ENCODE results near the gene GIMAP1. TPM values are rescaled to one million over a fixed set of nuclear protein-coding genes. Genes with fewer than 3 reads are reported as not detected.

Gene GIMAP1
- polyA plus RNA-seq, 1 donor (not counting 4 experiments of a cell fraction or from before 2014, with no cell fraction given), result not detected

GRCh38 chr7:150732786-150733481, 16.5 kb downstream of the GIMAP1 start:
- no peak for TF ChIP-seq EZH2 (IDR thresholded peaks at IDR 0.05; ENCODE audit: low read length)
- TF ChIP-seq CTCF (optimal IDR thresholded peaks at IDR 0.05 in 1 of 3, IDR thresholded peaks at IDR 0.05 in 1 of 3, conservative IDR thresholded peaks at IDR 0.05 in 1 of 3; ENCODE audit: extremely low read depth in 1 of 3, insufficient read depth in 2 of 3, low read length in 3 of 3), result no peak
- Histone ChIP-seq H3K4me2 (ENCODE audit: control insufficient read depth, extremely low read depth, insufficient read depth, low read depth, low read length) (no peak overlapping the region), H4K20me1 (ENCODE audit: control insufficient read depth, extremely low read depth, insufficient read depth, low read length) (no peaks in the 10 kb centered on the region), H3K27me3 (ENCODE audit: control insufficient read depth, extremely low read depth, insufficient read depth, low read length) (no peaks in the 10 kb centered on the region), H3K9me1 (ENCODE audit: control insufficient read depth, extremely low read depth, insufficient read depth, low read length) (no peaks in the 10 kb centered on the region), H3K9ac (ENCODE audit: control insufficient read depth, extremely low read depth, insufficient read depth, low read length) (no peak overlapping the region), H3K4me3 (ENCODE audit: control insufficient read depth in 2 of 3, extremely low read depth in 1 of 3, insufficient read depth in 2 of 3, low read depth in 1 of 3, low read length in 3 of 3) (no peak overlapping the region), H2AFZ (ENCODE audit: control insufficient read depth, low read length) (no peak overlapping the region), H3K9me3 (ENCODE audit: control insufficient read depth, low read depth, low read length) (no peaks in the 10 kb centered on the region), H3K36me3 (ENCODE audit: control insufficient read depth in 2 of 2, extremely low read depth in 1 of 2, insufficient read depth in 2 of 2, low read length in 2 of 2) (no peaks in the 10 kb centered on the region), H3K4me1 (ENCODE audit: control insufficient read depth, extremely low read depth, insufficient read depth, low read length) (no peaks in the 10 kb centered on the region), H3K27ac (ENCODE audit: control insufficient read depth, insufficient read depth, low read length) (no peak overlapping the region), H3K79me2 (ENCODE audit: control insufficient read depth, insufficient read depth, low read length) (no peaks in the 10 kb centered on the region)
- dilution Hi-C loops (cut with MboI; ENCODE audit: extremely low pct_ligation_motif_present, low sequenced_read_pairs), result no loop called here
- no peak for FAIRE-seq
- no peak for DNase-seq (ENCODE audit: low read depth, low spot score)

DNA sequence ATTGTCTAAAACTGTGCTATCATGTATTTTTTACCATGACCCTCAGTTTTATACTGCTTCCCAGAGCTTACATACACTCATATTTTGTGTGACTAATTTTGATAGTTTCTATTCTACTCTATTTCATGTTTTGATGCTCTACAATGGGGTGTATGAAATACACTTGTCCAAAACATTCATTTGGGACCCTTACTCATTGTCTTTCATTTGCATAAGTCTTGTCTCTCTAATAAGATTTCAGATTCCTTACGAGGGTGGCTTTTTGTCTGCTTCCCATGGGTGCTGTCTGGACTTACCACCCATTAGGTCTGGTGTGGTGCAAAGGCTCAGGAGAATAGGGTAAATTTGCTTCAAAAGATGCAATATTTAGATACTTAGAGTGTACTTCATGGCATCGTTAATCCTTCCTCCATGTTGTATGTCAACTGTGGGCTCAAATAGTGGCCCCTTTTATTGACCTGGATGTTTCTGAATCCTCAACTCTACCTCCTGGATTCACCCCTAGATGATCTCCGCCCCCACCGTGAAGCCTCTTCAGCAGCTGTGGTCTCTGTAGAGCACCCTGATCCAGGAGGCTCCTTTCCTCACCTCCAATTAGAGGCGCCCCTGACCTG, 17.2 kb downstream of the GIMAP1 start:
- Histone ChIP-seq H3K9me3 (ENCODE audit: control insufficient read depth, low read depth, low read length) (no peaks in the 10 kb centered on the region), H3K9ac (ENCODE audit: control insufficient read depth, extremely low read depth, insufficient read depth, low read length) (no peak overlapping the region), H3K9me1 (ENCODE audit: control insufficient read depth, extremely low read depth, insufficient read depth, low read length) (no peaks in the 10 kb centered on the region), H3K4me3 (ENCODE audit: control insufficient read depth in 2 of 3, extremely low read depth in 1 of 3, insufficient read depth in 2 of 3, low read depth in 1 of 3, low read length in 3 of 3) (no peak overlapping the region), H3K4me1 (ENCODE audit: control insufficient read depth, extremely low read depth, insufficient read depth, low read length) (peaks cover 3% of the 10 kb centered on the region), H3K27ac (ENCODE audit: control insufficient read depth, insufficient read depth, low read length) (no peak overlapping the region), H3K4me2 (ENCODE audit: control insufficient read depth, extremely low read depth, insufficient read depth, low read depth, low read length) (no peak overlapping the region), H3K36me3 (ENCODE audit: control insufficient read depth in 2 of 2, extremely low read depth in 1 of 2, insufficient read depth in 2 of 2, low read length in 2 of 2) (no peaks in the 10 kb centered on the region), H3K79me2 (ENCODE audit: control insufficient read depth, insufficient read depth, low read length) (no peaks in the 10 kb centered on the region), H4K20me1 (ENCODE audit: control insufficient read depth, extremely low read depth, insufficient read depth, low read length) (no peaks in the 10 kb centered on the region), H3K27me3 (ENCODE audit: control insufficient read depth, extremely low read depth, insufficient read depth, low read length) (no peaks in the 10 kb centered on the region), H2AFZ (ENCODE audit: control insufficient read depth, low read length) (no peak overlapping the region)
- FAIRE-seq, result no peak
- dilution Hi-C loops (cut with MboI; ENCODE audit: extremely low pct_ligation_motif_present, low sequenced_read_pairs), result no loop called here
- TF ChIP-seq CTCF (optimal IDR thresholded peaks at IDR 0.05 in 1 of 3, IDR thresholded peaks at IDR 0.05 in 1 of 3, conservative IDR thresholded peaks at IDR 0.05 in 1 of 3; ENCODE audit: extremely low read depth in 1 of 3, insufficient read depth in 2 of 3, low read length in 3 of 3) (no peak), EZH2 (IDR thresholded peaks at IDR 0.05; ENCODE audit: low read length) (no peak)
- DNase-seq (ENCODE audit: low read depth, low spot score), result no peak

Measured in keratinocyte (primary cell).